Osteoblast (primary cell): Measurements from ENCODE around the gene SKIL. TPM values are rescaled to one million over a fixed set of nuclear protein-coding genes. Genes with fewer than 3 reads are reported as not detected.
A peak's percentile ranks its signal among the peaks of the same experiment; 100 is the strongest.

Experiments
- DNase-seq: peaks from one replicate; pipeline ENCODE4 v3.0.0; 2011; ENCODE audit warnings: low spot score, mixed read lengths; ENCODE audit not compliant: insufficient read length; ENCODE audit errors: missing footprints
- H2AFZ ChIP-seq: 2 replicates; pipeline ENCODE4 v1.6.0; 2011; ENCODE audit warnings: mild to moderate bottlenecking, low read length
- H3K27ac ChIP-seq: 2 replicates; pipeline ENCODE4 v1.5.1; 2011; ENCODE audit warnings: mild to moderate bottlenecking, low read depth, low read length, moderate library complexity
- H3K27me3 ChIP-seq: 2 replicates; pipeline ENCODE4 v1.6.0; 2012; ENCODE audit warnings: mild to moderate bottlenecking, control low read depth, inconsistent platforms, low read length, moderate library complexity; ENCODE audit not compliant: insufficient read depth
- H3K36me3 ChIP-seq: 2 replicates; pipeline ENCODE4 v1.5.1; 2011; ENCODE audit warnings: mild to moderate bottlenecking, low read length, control low read depth, moderate library complexity; ENCODE audit not compliant: insufficient read depth
- H3K4me1 ChIP-seq: 2 replicates; pipeline ENCODE4 v1.5.1; 2011; ENCODE audit warnings: mild to moderate bottlenecking, low read length, control low read depth, moderate library complexity; ENCODE audit not compliant: insufficient read depth
- H3K4me2 ChIP-seq: 2 replicates; pipeline ENCODE4 v1.6.0; 2011; ENCODE audit warnings: mild to moderate bottlenecking, low read length; ENCODE audit not compliant: insufficient read depth
- H3K4me3 ChIP-seq: fragments of 200-600 bp; sonication (generic); 3 replicates; pipeline ENCODE4 v1.5.1; 2012; ENCODE audit warnings: mild to moderate bottlenecking, low read length, inconsistent platforms; ENCODE audit not compliant: insufficient read depth
- H3K79me2 ChIP-seq: 2 replicates; pipeline ENCODE4 v1.6.0; 2012; ENCODE audit warnings: mild to moderate bottlenecking, low read length, control low read depth, inconsistent platforms; ENCODE audit not compliant: insufficient read depth
- H3K9me3 ChIP-seq: 2 replicates; pipeline ENCODE4 v1.5.1; 2011; ENCODE audit warnings: low read depth, low read length, control low read depth
- H4K20me1 ChIP-seq: 2 replicates; pipeline ENCODE4 v1.6.0; 2012; ENCODE audit warnings: mild to moderate bottlenecking, low read length, control low read depth; ENCODE audit not compliant: insufficient read depth
- CTCF ChIP-seq: IDR thresholded peaks from 2 replicates; pipeline ENCODE4 v1.5.1; 2011; ENCODE audit warnings: mild to moderate bottlenecking, low read depth, low read length, moderate library complexity; ENCODE audit errors: extremely low read depth
- total RNA-seq: library from RNA; depleted of rRNA; stranded (reverse); fragments of >200 nt; gene quantifications from 2 replicates; pipeline ENCODE4 v1.2.3, GENCODE V29; 2012

The SKIL gene
- total RNA-seq, 1 donor, result 69.8 TPM

- Histone ChIP-seq H3K4me3 (no peak overlapping the region), H3K36me3 (peaks cover 2% of the 10 kb centered on the region), H4K20me1 (peaks cover 9% of the 10 kb centered on the region), H3K4me1 (peaks cover 14% of the 10 kb centered on the region), H3K27me3 (no peaks in the 10 kb centered on the region), H3K9me3 (no peaks in the 10 kb centered on the region), H2AFZ (no peak overlapping the region), H3K4me2 (no peak overlapping the region), H3K79me2 (peaks cover 19% of the 10 kb centered on the region), H3K27ac (no peak overlapping the region)
- no peak for DNase-seq
- no peak for TF ChIP-seq CTCF
Observed at GRCh38 chr3:170354760-170355159, 2.8 kb upstream of the SKIL start.

- no peaks in the 10 kb centered on the region for H3K27me3 ChIP-seq
- H3K4me3 ChIP-seq, result peak overlapping the region; percentile 67
- H3K36me3 ChIP-seq, result peaks cover 14% of the 10 kb centered on the region
- peak overlapping the region; percentile 76 for H3K4me2 ChIP-seq
- TF ChIP-seq CTCF, result no peak
- peaks cover 31% of the 10 kb centered on the region for H3K79me2 ChIP-seq
- no peaks in the 10 kb centered on the region for H3K9me3 ChIP-seq
- peak overlapping the region; percentile 74 for H3K27ac ChIP-seq
- H3K4me1 ChIP-seq, result peaks cover 24% of the 10 kb centered on the region
- DNase-seq, result no peak
- H2AFZ ChIP-seq, result peak overlapping the region; percentile 26
- H4K20me1 ChIP-seq, result peaks cover 9% of the 10 kb centered on the region
Observed at GRCh38 chr3:170355738-170356595, 1.5 kb upstream of the SKIL start.

- H3K4me1 ChIP-seq, result peaks cover 31% of the 10 kb centered on the region
- no peak for TF ChIP-seq CTCF
Observed at GRCh38 chr3:170356596-170357175, 829 bp upstream of the SKIL start.

More at GRCh38 chr3:170356596-170357175, 829 bp upstream of the SKIL start:
- H3K27me3 ChIP-seq, result no peaks in the 10 kb centered on the region
- H3K79me2 ChIP-seq, result peaks cover 38% of the 10 kb centered on the region
- H3K4me2 ChIP-seq, result peak overlapping the region; percentile 76
- peak overlapping the region; percentile 26 for H2AFZ ChIP-seq
- peaks cover 19% of the 10 kb centered on the region for H3K36me3 ChIP-seq
- peak overlapping the region; percentile 74 for H3K27ac ChIP-seq
- no peak for DNase-seq
- peak overlapping the region; percentile 67 for H3K4me3 ChIP-seq
- H4K20me1 ChIP-seq, result peaks cover 11% of the 10 kb centered on the region
- H3K9me3 ChIP-seq, result no peaks in the 10 kb centered on the region
